ENCODE results near the gene DISC1.
"Not testable (repeated sequence)": the region's sequence is repeated elsewhere in the genome, so short reads cannot be mapped to it uniquely, and the experiment has no call there.

DISC1 gene

DNA sequence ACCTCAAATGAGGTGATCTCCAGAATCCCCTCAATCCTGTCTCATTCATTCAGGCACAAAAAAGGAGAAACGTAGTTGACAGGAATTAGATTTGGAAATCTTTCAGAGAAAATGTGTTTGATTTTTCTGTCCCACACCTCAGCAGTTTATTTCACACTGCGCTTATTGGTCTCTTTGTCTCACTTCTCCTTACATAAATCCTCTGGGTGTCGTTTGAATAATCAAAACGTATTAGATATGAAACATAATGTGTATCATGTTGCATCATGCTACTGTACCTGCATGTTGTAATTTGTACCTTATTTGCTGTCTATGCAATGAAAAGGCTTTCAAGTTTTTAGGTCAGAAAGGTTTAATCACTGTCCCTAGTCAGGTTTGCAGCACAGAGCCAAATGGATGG is 255.7 kb downstream of the DISC1 start:
- H3K4me3 ChIP-seq (ENCODE audit: low read length): no peak overlapping the region
- TF ChIP-seq ZNF274 (IDR thresholded peaks at IDR 0.05; ENCODE audit: low read depth, low read length): no peak

DNA sequence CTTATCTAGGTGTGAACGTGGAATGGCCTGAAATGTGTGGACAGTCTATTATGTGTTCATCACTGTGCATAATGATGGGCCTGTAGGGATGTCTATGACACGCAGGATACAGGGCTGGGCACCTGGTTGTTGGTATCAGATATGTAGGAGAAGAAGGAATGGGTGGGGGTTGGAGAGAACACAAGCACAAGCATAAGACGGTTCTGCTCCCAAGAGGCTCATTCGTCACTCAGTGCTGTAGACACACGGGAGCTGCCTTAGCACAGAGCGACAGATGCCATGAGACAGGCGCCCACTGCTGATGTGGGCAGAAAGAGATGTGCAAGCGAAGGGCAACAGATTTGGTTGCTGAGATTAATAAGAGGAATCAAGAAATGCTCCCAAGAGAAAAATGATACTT is 256.2 kb downstream of the DISC1 start:
- no peak for TF ChIP-seq ZNF274 (IDR thresholded peaks at IDR 0.05; ENCODE audit: low read depth, low read length)

DNA sequence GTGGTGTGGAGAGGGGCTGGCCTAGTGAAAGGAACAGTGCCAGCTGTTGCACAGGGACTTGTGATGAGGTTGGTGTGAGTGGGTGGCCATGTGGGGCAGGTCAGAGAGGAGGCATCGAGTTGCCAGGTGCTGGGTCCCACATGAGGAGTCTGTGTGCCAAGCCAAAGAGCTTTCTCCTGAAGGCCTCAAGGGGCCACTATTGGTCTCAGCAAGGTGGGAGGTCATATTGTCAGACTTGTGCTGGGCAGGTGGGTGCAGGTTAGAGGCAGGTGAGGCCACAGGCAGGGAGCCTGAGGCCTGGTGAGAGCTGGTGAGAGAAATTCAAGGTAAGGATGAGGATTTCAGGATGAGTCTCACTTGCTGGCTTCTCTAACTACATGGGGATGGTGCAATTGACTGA is 256.8 kb downstream of the DISC1 start:
- no peak for TF ChIP-seq ZNF274 (IDR thresholded peaks at IDR 0.05; ENCODE audit: low read depth, low read length)

More for the DNA sequence above, 256.2 kb downstream of the DISC1 start:
- no peak overlapping the region for H3K4me3 ChIP-seq (ENCODE audit: low read length)

DNA sequence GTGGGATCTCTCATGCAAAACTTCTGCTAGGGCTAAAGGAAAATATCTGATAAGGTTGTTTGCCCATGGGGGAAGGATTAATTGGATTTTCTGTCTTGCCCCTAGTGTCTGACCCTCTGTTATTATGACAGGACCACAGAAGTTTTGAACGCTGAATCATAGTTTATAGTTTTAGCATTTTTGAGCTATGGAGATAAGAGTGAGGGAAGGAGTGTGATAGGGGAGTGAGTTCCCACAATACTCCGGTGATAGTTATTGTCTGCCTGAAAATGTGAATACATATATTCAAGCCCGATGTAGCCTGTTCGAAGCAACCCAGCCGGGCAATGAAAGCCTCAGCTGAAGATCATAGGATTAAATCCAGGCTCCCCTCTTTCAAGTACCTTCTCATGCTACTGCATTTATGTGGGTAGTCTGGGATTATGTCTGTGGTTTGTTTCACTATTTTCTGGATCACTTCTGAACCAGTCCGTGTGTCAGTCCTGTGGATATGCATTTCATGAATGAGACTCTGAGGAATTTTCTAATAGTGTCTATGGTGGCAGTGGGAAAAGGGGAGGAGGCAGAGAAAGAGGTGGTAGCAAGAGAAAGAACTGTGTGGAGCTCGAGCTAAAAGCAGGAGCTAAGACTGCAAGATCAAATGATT is 258.7 kb downstream of the DISC1 start:
- no peak for TF ChIP-seq ZNF274 (IDR thresholded peaks at IDR 0.05; ENCODE audit: low read depth, low read length)
- no peak overlapping the region for H3K4me3 ChIP-seq (ENCODE audit: low read length)

More for the DNA sequence above, 256.8 kb downstream of the DISC1 start:
- no peak overlapping the region for H3K4me3 ChIP-seq (ENCODE audit: low read length)

DNA sequence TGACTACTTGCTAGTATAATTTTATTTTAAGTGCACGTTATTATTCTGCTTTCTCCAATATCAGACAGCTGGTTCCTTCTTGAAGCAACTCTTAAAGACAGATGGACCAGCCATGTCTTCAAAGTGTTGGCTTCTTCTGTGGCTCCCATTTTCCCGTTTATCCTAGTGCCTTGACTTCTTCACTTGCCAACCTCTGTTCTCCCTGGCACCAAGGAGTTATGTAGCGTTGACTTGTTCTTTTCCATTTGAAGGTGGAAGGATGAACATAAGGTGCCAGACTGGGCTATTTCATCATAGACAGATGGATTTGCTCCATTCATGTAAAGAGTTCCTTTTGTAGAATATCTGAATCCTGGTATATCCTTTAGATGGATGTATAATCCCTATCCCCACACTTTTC is 260.6 kb downstream of the DISC1 start:
- no peak for TF ChIP-seq ZNF274 (IDR thresholded peaks at IDR 0.05; ENCODE audit: low read depth, low read length)
- H3K4me3 ChIP-seq (ENCODE audit: low read length): no peak overlapping the region

DNA sequence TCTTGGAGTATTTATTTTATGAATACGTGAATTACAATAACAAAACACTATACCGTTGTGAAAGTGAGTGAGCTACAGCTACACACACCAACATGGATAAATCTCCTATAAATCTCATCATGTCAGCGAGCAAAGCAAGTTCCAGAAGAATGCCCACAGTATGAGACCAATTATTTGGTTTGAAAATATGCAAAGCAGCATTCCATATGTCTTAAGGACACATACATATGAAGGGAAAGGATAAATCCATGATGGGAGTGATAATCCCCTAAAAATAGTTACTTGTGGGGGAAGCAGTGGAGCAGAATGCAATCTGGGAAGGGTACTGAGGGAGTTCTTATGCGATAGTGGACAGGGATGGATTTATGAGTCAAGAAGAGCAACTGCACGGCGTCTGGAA is 261.3 kb downstream of the DISC1 start:
- no peak overlapping the region for H3K4me3 ChIP-seq (ENCODE audit: low read length)
- TF ChIP-seq ZNF274 (IDR thresholded peaks at IDR 0.05; ENCODE audit: low read depth, low read length): no peak

DNA sequence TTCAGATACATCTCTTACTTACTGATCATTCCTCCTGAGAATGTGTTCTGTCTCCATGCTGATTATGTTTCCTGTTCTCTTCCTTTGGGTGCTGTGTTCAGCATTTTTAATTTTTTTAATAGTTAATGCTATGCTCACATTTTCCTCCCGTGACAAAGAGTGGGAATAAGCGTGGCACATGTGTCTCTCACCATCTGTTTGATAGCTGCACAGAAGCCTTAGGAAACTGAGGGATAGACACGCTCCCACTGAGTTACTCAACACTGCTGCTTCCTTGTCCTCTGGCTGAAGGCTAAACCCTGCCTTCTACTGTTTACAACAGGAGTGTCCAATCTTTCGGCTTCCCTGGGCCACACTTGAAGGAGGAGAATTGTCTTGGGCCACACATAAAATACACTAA is 264.2 kb downstream of the DISC1 start:
- no peak overlapping the region for H3K4me3 ChIP-seq (ENCODE audit: low read length)
- no peak for TF ChIP-seq ZNF274 (IDR thresholded peaks at IDR 0.05; ENCODE audit: low read depth, low read length)

DNA sequence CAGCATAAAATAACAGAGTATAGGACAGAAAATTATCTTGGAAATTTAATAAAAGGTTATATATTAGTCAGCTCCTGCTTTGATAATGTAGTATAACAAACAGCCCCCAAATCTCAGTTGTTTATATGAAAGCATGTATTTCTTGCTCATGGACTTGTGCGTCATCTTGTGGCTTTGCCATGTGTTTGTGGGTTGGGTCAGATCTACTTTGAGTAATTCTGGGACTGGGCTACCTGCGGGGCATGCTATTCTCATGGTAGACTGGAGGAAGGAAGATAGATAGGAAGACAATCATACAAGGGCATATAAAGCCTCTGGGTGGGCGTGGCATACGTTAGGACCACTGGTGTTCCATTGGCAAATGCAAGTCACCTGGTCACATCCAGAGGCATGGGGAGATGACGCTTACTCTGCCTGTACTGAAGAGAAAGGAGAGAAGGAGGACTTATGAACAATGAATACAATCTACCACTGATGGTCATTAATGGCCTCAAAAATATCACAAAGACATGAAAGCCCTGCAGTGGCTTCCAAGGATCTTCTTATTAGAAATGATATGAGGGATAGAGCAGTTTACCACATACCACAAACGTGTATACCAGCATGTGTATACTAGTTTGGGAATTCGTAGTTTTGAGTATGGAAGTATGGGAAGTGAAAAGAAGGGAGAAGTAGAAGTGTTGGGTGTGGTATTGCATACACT is 267.0 kb downstream of the DISC1 start:
- no peak for TF ChIP-seq ZNF274 (IDR thresholded peaks at IDR 0.05; ENCODE audit: low read depth, low read length)
- no peak overlapping the region for H3K4me3 ChIP-seq (ENCODE audit: low read length)

DNA sequence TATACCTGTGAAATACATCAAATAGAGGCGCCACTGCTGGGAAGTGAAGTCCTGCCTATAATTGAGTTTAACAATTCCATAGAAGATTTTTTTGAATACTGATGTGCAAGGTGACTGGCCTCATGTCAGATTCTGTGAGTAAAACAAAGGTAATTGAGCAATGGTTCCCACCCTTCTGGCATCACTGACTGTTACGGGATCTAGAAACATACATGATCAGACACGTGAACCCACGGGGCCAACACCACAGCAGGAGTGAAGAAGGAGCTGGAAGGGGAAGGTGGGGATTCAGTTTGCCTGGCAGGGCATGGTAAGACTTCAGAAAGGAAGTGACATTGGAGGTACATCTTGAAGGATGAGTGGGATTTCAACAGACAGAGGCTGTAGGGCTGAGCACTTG is 270.2 kb downstream of the DISC1 start:
- no peak overlapping the region for H3K4me3 ChIP-seq (ENCODE audit: low read length)
- no peak for TF ChIP-seq ZNF274 (IDR thresholded peaks at IDR 0.05; ENCODE audit: low read depth, low read length)

DNA sequence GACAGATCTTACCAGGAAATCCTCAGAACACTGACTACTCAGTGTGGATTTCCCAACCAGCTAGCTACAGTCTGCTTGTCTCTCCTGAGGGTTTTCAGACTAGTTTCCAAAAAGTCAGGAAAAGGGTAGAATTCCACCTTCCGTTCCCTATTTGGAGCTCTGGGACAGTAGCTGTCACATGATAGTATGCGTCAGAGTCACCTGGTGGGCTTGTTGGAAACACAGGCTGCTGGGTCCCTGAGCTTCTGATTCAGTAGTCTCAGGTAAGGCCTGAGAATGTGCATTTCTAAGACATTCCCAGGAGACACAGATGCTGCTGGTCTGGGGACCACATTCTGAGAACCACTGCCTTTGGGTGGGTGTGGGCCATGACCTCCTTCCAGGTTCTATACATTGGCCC is 272.5 kb downstream of the DISC1 start:
- no peak overlapping the region for H3K4me3 ChIP-seq (ENCODE audit: low read length)
- no peak for TF ChIP-seq ZNF274 (IDR thresholded peaks at IDR 0.05; ENCODE audit: low read depth, low read length)

DNA sequence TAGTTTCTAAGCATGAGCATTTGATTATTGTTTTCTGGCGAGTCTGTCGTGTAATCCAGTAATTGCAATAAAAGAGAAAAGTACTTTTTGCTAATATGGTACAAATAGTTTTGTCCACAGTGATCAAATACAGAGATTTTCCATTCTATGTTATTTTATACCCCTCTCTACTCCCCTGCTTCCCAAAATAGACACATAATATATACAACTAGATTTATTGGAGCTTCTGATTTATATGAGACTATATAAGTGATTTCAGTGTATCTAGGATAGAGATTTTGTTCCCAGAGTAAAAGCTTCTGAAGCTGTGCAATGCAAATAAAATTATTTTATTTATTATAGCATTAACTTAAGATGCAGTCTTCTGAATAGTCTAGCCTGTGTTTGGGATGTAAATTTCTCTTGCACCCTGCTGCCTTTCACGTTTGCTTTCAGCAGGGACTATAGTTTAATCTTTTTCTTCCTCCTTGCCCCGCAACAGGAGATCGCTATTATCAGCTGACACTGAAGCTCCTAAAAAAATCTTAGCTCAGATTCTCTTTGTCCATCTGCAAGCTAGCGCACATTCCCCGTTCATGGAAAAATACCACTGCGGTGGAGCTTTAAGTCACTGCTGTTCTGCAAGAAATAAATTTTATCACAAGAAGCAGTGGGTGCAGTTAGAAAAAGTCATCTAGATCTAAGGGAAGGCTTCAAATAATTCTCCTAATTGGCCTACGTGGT is 273.3 kb downstream of the DISC1 start:
- no peak overlapping the region for H3K4me3 ChIP-seq (ENCODE audit: low read length)
- no peak for TF ChIP-seq ZNF274 (IDR thresholded peaks at IDR 0.05; ENCODE audit: low read depth, low read length)

DNA sequence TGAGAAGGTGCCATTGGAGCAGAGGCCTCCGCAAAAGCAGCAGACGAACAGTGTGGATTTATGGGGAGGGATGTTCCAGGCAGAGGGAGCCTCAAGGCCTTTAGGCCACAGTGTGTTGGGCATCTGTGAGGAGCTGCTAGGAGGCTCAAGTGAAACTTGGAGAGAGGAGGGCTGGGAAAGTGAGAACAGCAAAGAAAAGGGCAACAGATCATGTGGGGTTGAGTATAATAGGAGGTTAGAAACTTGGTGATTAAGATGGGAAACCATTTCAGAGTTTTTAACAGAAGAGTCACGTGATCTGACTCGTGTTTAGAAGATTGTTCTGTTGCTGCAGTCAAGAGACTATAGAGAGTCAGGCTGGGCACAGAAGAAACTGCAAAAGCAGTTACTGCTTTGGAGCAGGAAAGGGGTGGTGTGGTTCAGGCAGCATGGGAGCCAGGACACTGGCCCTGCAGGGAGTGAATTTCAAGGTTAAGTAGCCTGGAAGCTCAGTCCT is 277.0 kb downstream of the DISC1 start:
- H3K4me3 ChIP-seq (ENCODE audit: low read length): no peak overlapping the region
- TF ChIP-seq ZNF274 (IDR thresholded peaks at IDR 0.05; ENCODE audit: low read depth, low read length): no peak

DNA sequence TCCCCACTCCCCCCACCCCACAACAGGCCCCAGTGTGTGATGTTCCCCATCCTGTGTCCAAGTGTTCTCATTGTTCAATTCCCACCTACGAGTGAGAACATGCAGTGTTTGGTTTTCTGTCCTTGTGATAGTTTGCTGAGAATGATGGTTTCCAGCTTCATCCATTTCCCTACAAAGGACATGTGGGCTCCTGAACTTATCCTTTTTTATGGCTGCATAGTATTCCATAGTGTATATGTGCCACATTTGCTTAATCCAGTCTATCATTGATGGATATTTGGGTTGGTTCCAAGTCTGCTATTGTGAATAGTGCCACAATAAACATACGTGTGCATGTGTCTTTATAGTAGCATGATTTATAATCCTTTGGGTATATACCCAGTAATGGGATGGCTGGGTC is 280.7 kb downstream of the DISC1 start:
- not testable (repeated sequence) for H3K4me3 ChIP-seq (ENCODE audit: low read length)

DNA sequence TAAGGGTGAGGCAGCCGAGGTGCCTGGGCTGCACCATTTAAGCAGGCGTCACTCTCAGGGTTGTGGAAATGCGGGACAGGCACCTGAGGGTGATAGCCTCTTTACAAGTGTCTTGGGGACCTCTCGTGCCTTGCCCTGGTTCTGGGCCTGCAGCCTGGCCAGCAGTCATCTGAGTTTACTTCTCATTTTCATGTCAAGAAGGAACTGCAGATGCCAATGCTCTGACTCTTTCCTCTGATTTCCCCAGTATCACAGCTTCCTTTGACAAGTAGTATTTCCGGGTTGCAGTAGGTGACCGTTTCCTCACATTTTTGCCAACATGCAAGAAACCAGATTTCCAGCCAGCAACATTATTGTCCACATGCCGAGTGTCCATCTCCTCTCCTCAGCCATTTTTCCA is 286.9 kb downstream of the DISC1 start:
- TF ChIP-seq ZNF274 (IDR thresholded peaks at IDR 0.05; ENCODE audit: low read depth, low read length): no peak
- H3K4me3 ChIP-seq (ENCODE audit: low read length): no peak overlapping the region
